Keratinocyte (primary cell): ENCODE results near the gene SLFN14. TPM values are rescaled to one million over a fixed set of nuclear protein-coding genes. Genes with fewer than 3 reads are reported as not detected.
"Not testable (repeated sequence)": the region's sequence is repeated elsewhere in the genome, so short reads cannot be mapped to it uniquely, and the experiment has no call there.

Experiments used
- DNase-seq: peaks from one replicate; pipeline ENCODE4 v3.0.0-alpha.2; 2011; ENCODE audit warnings: low read depth, missing footprints, low spot score
- FAIRE-seq: peaks from 2 replicates; lab custom pipeline; 2011; peaks lifted over from hg19 to GRCh38; lab: Jason Lieb, UNC
- H2AFZ ChIP-seq: 2 replicates; pipeline ENCODE4 v1.6.0; 2012; ENCODE audit warnings: low read length, control low read depth, inconsistent platforms; ENCODE audit not compliant: control insufficient read depth
- H3K27ac ChIP-seq: 2 replicates; pipeline ENCODE4 v1.5.1; 2011; ENCODE audit warnings: low read length; ENCODE audit not compliant: control insufficient read depth, insufficient read depth
- H3K27me3 ChIP-seq: 3 replicates; pipeline ENCODE4 v1.6.0; 2011; ENCODE audit warnings: low read length; ENCODE audit not compliant: control insufficient read depth, insufficient read depth; ENCODE audit errors: extremely low read depth
- H3K36me3 ChIP-seq, 2 experiments: 2 replicates in 1 of 2; 3 replicates in 1 of 2; pipeline ENCODE4 v1.5.1; 2011; ENCODE audit warnings: low read length in 2 of 2, mild to moderate bottlenecking in 1 of 2; ENCODE audit not compliant: control insufficient read depth in 2 of 2, insufficient read depth in 2 of 2; ENCODE audit errors: extremely low read depth in 1 of 2
- H3K4me1 ChIP-seq: 3 replicates; pipeline ENCODE4 v1.5.1; 2011; ENCODE audit warnings: low read length; ENCODE audit not compliant: control insufficient read depth, insufficient read depth; ENCODE audit errors: extremely low read depth
- H3K4me2 ChIP-seq: 3 replicates; pipeline ENCODE4 v1.6.0; 2011; ENCODE audit warnings: low read depth, low read length; ENCODE audit not compliant: control insufficient read depth, insufficient read depth; ENCODE audit errors: extremely low read depth
- H3K4me3 ChIP-seq, 3 experiments: fragments of 200-600 bp in 1 of 3; sonication (generic) in 1 of 3; 2 replicates in 2 of 3; 3 replicates in 1 of 3; pipeline ENCODE4 v1.5.1; 2011 to 2016; ENCODE audit warnings: low read length in 3 of 3, mild to moderate bottlenecking in 3 of 3, control low read depth in 2 of 3, inconsistent platforms in 1 of 3, low read depth in 1 of 3, mixed read lengths in 1 of 3, mixed run types in 1 of 3, moderate library complexity in 1 of 3; ENCODE audit not compliant: control insufficient read depth in 2 of 3, insufficient read depth in 2 of 3; ENCODE audit errors: extremely low read depth in 1 of 3
- H3K79me2 ChIP-seq: 2 replicates; pipeline ENCODE4 v1.6.0; 2012; ENCODE audit warnings: low read length; ENCODE audit not compliant: control insufficient read depth, insufficient read depth
- H3K9ac ChIP-seq: 3 replicates; pipeline ENCODE4 v1.6.0; 2011; ENCODE audit warnings: low read length; ENCODE audit not compliant: control insufficient read depth, insufficient read depth; ENCODE audit errors: extremely low read depth
- H3K9me1 ChIP-seq: 3 replicates; pipeline ENCODE4 v1.6.0; 2011; ENCODE audit warnings: low read length; ENCODE audit not compliant: control insufficient read depth, insufficient read depth; ENCODE audit errors: extremely low read depth
- H3K9me3 ChIP-seq: 2 replicates; pipeline ENCODE4 v1.5.1; 2012; ENCODE audit warnings: low read depth, low read length; ENCODE audit not compliant: control insufficient read depth
- H4K20me1 ChIP-seq: 3 replicates; pipeline ENCODE4 v1.6.0; 2011; ENCODE audit warnings: low read length; ENCODE audit not compliant: control insufficient read depth, insufficient read depth; ENCODE audit errors: extremely low read depth
- EZH2 ChIP-seq: IDR thresholded peaks from one replicate; pipeline ENCODE4 v1.6.1; 2012; ENCODE audit warnings: inconsistent platforms, mild to moderate bottlenecking, low read length, moderate library complexity
- dilution Hi-C: fragments of 300-500 bp; cut with MboI; formaldehyde crosslinking; loops from one replicate; pipeline ENCODE4 v1.7.0; 2020; ENCODE audit warnings: low sequenced_read_pairs; ENCODE audit not compliant: extremely low pct_ligation_motif_present
- polyA plus RNA-seq, 5 experiments: library from polyadenylated mRNA; depleted of rRNA in 3 of 5; stranded (reverse) in 3 of 5; stranded (forward) in 1 of 5; unstranded in 1 of 5; fragments of >200 nt; gene quantifications; 1 replicate in 1 of 5; 2 replicates in 3 of 5; 3 replicates in 1 of 5; pipeline versions ENCODE4 v1.2.1 to v1.2.3, GENCODE V29; 2011 to 2012; ENCODE audit warnings: missing spikeins in 2 of 5, low read depth in 1 of 5, low replicate concordance in 1 of 5
- TF ChIP-seq, protein P1 (sequence below), 3 experiments: IDR thresholded peaks in 1 of 3; conservative IDR thresholded peaks in 1 of 3; optimal IDR thresholded peaks in 1 of 3; 2 replicates in 2 of 3; 3 replicates in 1 of 3; pipeline versions ENCODE3 to v1.5.1; 2011; ENCODE audit warnings: low read length in 3 of 3, mild to moderate bottlenecking in 3 of 3, moderate library complexity in 2 of 3, control low read depth in 1 of 3, inconsistent platforms in 1 of 3; ENCODE audit not compliant: insufficient read depth in 2 of 3; ENCODE audit errors: extremely low read depth in 1 of 3

Gene SLFN14
- polyA plus RNA-seq, 1 donor (not counting 4 experiments of a cell fraction or from before 2014, with no cell fraction given): not detected

DNA sequence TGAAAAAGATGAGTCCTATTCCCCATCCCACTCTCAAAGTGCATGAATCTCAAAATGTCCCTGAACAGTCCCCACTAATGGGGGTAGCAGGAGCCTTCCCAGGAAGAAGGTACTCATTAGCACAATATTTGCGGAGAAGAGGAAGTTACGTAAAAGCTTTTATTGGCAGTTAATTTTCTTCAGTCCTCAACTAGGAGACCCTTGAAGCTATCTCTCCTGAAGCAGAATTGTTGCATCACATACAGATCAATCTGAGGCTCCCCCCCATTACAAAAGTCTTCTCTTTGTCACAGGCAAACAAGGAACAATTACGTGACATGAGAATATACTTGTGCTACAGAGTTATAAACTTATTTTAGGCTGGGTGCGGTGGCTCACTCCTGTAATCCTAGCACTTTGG, 37.3 kb downstream of the SLFN14 start:
- no peaks in the 10 kb centered on the region for H3K27me3 ChIP-seq
- no peaks in the 10 kb centered on the region for H3K9me3 ChIP-seq
- no peak overlapping the region for H3K4me2 ChIP-seq
- H3K9ac ChIP-seq: no peak overlapping the region
- DNase-seq: no peak
- H3K36me3 ChIP-seq: no peaks in the 10 kb centered on the region
- TF ChIP-seq, protein P1, sequence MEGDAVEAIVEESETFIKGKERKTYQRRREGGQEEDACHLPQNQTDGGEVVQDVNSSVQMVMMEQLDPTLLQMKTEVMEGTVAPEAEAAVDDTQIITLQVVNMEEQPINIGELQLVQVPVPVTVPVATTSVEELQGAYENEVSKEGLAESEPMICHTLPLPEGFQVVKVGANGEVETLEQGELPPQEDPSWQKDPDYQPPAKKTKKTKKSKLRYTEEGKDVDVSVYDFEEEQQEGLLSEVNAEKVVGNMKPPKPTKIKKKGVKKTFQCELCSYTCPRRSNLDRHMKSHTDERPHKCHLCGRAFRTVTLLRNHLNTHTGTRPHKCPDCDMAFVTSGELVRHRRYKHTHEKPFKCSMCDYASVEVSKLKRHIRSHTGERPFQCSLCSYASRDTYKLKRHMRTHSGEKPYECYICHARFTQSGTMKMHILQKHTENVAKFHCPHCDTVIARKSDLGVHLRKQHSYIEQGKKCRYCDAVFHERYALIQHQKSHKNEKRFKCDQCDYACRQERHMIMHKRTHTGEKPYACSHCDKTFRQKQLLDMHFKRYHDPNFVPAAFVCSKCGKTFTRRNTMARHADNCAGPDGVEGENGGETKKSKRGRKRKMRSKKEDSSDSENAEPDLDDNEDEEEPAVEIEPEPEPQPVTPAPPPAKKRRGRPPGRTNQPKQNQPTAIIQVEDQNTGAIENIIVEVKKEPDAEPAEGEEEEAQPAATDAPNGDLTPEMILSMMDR (optimal IDR thresholded peaks at IDR 0.05 in 1 of 3, IDR thresholded peaks at IDR 0.05 in 1 of 3, conservative IDR thresholded peaks at IDR 0.05 in 1 of 3; ENCODE audit: extremely low read depth in 1 of 3, insufficient read depth in 2 of 3, low read length in 3 of 3): no peak
- TF ChIP-seq EZH2: no peak
- dilution Hi-C loops: loop anchor here (10.0 kb wide), 1 partner anchor 208 kb away; no protein-coding TSS in a partner anchor
- no peak overlapping the region for H3K27ac ChIP-seq
- no peaks in the 10 kb centered on the region for H3K9me1 ChIP-seq
- peaks cover 10% of the 10 kb centered on the region for H3K4me1 ChIP-seq
- H2AFZ ChIP-seq: no peak overlapping the region
- H4K20me1 ChIP-seq: no peaks in the 10 kb centered on the region
- no peak for FAIRE-seq
- H3K4me3 ChIP-seq: no peak overlapping the region
- no peaks in the 10 kb centered on the region for H3K79me2 ChIP-seq

DNA sequence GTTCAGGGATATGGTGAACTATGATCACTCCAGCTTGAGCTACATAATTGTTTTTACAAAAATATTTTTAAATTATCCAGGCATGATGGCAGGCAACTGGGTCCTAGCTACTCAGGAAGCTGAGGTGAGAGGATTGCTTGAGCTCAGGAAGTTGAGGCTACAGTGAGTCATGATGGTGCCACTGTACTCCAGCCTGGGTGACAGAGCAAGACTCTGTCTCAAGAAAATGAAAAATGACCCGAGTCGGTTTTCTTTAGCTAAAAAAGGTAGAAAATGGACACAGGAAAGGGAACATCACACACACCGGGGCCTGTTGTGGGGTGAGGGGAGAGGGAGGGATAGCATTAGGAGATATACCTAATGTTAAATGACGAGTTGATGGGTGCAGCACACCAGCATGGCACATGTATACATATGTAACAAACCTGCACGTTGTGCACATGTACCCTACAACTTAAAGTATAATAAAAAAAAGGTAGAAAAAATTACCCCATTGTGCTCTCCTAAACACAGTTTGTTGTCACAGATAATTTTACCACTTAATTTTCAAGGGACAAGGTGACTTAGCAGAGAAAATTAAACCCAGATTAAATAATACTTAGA, 38.9 kb downstream of the SLFN14 start:
- H4K20me1 ChIP-seq, H3K9ac ChIP-seq, H3K9me3 ChIP-seq, H3K9me1 ChIP-seq, FAIRE-seq, H3K4me2 ChIP-seq, H3K4me3 ChIP-seq, H3K36me3 ChIP-seq, H3K27me3 ChIP-seq, H3K27ac ChIP-seq, H3K79me2 ChIP-seq, DNase-seq: not testable (repeated sequence)
- peak overlapping the region; percentile 22 for H2AFZ ChIP-seq
- H3K4me1 ChIP-seq: peaks cover 10% of the 10 kb centered on the region
- dilution Hi-C loops: loop anchor here (10.0 kb wide), 1 partner anchor 207 kb away; no protein-coding TSS in a partner anchor

DNA sequence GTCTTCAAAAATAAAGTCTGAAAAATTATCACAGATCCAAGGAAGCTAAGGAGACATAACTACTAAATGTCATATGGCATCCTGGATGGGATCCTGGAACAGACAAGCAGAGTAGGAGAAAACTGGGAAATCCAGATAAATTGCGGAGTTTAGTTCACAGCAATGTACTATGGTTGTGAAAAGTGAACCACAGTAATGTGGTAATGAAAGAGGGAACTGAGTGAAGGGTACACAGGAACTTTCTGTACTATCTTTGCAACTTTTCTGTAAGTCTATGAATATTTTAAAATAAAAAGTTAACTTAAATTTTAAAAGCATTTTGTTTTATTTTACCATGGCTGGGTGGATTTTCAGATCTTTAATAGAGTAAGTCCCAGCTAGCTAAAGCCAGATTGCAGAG, 39.5 kb downstream of the SLFN14 start:
- Histone ChIP-seq H4K20me1 (no peaks in the 10 kb centered on the region), H3K9me3 (no peaks in the 10 kb centered on the region), H3K27ac (no peak overlapping the region), H3K9ac (no peak overlapping the region), H3K4me3 (no peak overlapping the region), H3K4me2 (no peak overlapping the region), H3K79me2 (no peaks in the 10 kb centered on the region), H3K27me3 (peaks cover 4% of the 10 kb centered on the region), H3K9me1 (no peaks in the 10 kb centered on the region), H2AFZ (peak overlapping the region; percentile 22), H3K36me3 (no peaks in the 10 kb centered on the region), H3K4me1 (peaks cover 10% of the 10 kb centered on the region)
- dilution Hi-C loops: loop anchor here (10.0 kb wide), 1 partner anchor 206 kb away; no protein-coding TSS in a partner anchor
- no peak for TF ChIP-seq EZH2
- TF ChIP-seq, protein P1 (optimal IDR thresholded peaks at IDR 0.05 in 1 of 3, IDR thresholded peaks at IDR 0.05 in 1 of 3, conservative IDR thresholded peaks at IDR 0.05 in 1 of 3; ENCODE audit: extremely low read depth in 1 of 3, insufficient read depth in 2 of 3, low read length in 3 of 3): no peak
- FAIRE-seq (no peak), DNase-seq (no peak)
